BE2C (cell line): ENCODE data around the gene NOS1AP.

ENCODE experiments used
- DNase-seq: peaks from one replicate; pipeline ENCODE4 v3.0.0-alpha.2; 2020
- H3K27me3 ChIP-seq: fragments of 250-450 bp; sonication (Bioruptor Pico); 2 replicates; pipeline ENCODE4 v1.5.1; 2020; ENCODE audit warnings: mild to moderate bottlenecking
- H3K36me3 ChIP-seq: fragments of 250-450 bp; sonication (Bioruptor Pico); 2 replicates; pipeline ENCODE4 v1.5.1; 2020; ENCODE audit warnings: mild to moderate bottlenecking
- H3K4me1 ChIP-seq: fragments of 250-450 bp; sonication (Bioruptor Pico); 2 replicates; pipeline ENCODE4 v1.5.1; 2020
- H3K4me3 ChIP-seq: 2 replicates; pipeline ENCODE4 v1.5.1; 2011; ENCODE audit warnings: low read depth, low read length
- H3K9me3 ChIP-seq: fragments of 250-450 bp; sonication (Bioruptor Pico); 2 replicates; pipeline ENCODE4 v1.5.1; 2020
- CTCF ChIP-seq: IDR thresholded peaks from 2 replicates; pipeline ENCODE4 v1.5.1; 2012; ENCODE audit warnings: mild to moderate bottlenecking, low read depth, low read length

The NOS1AP gene

GRCh38 chr1:162094723-162095122, 25.2 kb downstream of the NOS1AP start:
- Histone ChIP-seq H3K4me3 (no peak overlapping the region), H3K36me3 (no peaks in the 10 kb centered on the region), H3K4me1 (peaks cover 13% of the 10 kb centered on the region), H3K9me3 (no peaks in the 10 kb centered on the region), H3K27me3 (no peaks in the 10 kb centered on the region)
- DNase-seq = no peak
- no peak for TF ChIP-seq CTCF

- no peak for TF ChIP-seq CTCF
- no peak for DNase-seq
- Histone ChIP-seq H3K9me3 (no peaks in the 10 kb centered on the region), H3K36me3 (no peaks in the 10 kb centered on the region; the same call in 1 of the 2 replicates), H3K27me3 (no peaks in the 10 kb centered on the region), H3K4me3 (no peak overlapping the region), H3K4me1 (no peaks in the 10 kb centered on the region)
Measured at GRCh38 chr1:162107911-162108310, 38.4 kb downstream of the NOS1AP start.

- no peak for DNase-seq
- no peak for TF ChIP-seq CTCF
- no peaks in the 10 kb centered on the region for H3K4me1 ChIP-seq
- no peaks in the 10 kb centered on the region for H3K9me3 ChIP-seq
- H3K27me3 ChIP-seq = no peaks in the 10 kb centered on the region
- H3K36me3 ChIP-seq = no peaks in the 10 kb centered on the region; the same call in 1 of the 2 replicates
- H3K4me3 ChIP-seq = no peak overlapping the region
Measured at GRCh38 chr1:162108426-162108825, 38.9 kb downstream of the NOS1AP start.

- no peak for DNase-seq
- Histone ChIP-seq H3K9me3 (no peaks in the 10 kb centered on the region), H3K27me3 (no peaks in the 10 kb centered on the region), H3K4me1 (peaks cover 8% of the 10 kb centered on the region), H3K4me3 (no peak overlapping the region), H3K36me3 (no peaks in the 10 kb centered on the region)
- no peak for TF ChIP-seq CTCF
Measured at GRCh38 chr1:162110910-162111309, 41.4 kb downstream of the NOS1AP start.

- peaks cover 15% of the 10 kb centered on the region for H3K4me1 ChIP-seq
- no peaks in the 10 kb centered on the region for H3K9me3 ChIP-seq
- no peak overlapping the region for H3K4me3 ChIP-seq
- no peak for DNase-seq
- TF ChIP-seq CTCF = no peak
- H3K36me3 ChIP-seq = no peaks in the 10 kb centered on the region
- H3K27me3 ChIP-seq = no peaks in the 10 kb centered on the region
Measured at GRCh38 chr1:162111572-162111971, 42.1 kb downstream of the NOS1AP start.

- Histone ChIP-seq H3K4me1 (peaks cover 28% of the 10 kb centered on the region), H3K36me3 (no peaks in the 10 kb centered on the region), H3K27me3 (no peaks in the 10 kb centered on the region), H3K9me3 (no peaks in the 10 kb centered on the region), H3K4me3 (no peak overlapping the region)
- no peak for DNase-seq
- no peak for TF ChIP-seq CTCF
Measured at GRCh38 chr1:162113419-162113818, 43.9 kb downstream of the NOS1AP start.
